ENCODE results near the gene KRT2.

The KRT2 gene

GRCh38 chr12:52615208-52615868, 36.7 kb downstream of the KRT2 start:
- DNase-seq (ENCODE audit: low spot score), result no peak

DNA sequence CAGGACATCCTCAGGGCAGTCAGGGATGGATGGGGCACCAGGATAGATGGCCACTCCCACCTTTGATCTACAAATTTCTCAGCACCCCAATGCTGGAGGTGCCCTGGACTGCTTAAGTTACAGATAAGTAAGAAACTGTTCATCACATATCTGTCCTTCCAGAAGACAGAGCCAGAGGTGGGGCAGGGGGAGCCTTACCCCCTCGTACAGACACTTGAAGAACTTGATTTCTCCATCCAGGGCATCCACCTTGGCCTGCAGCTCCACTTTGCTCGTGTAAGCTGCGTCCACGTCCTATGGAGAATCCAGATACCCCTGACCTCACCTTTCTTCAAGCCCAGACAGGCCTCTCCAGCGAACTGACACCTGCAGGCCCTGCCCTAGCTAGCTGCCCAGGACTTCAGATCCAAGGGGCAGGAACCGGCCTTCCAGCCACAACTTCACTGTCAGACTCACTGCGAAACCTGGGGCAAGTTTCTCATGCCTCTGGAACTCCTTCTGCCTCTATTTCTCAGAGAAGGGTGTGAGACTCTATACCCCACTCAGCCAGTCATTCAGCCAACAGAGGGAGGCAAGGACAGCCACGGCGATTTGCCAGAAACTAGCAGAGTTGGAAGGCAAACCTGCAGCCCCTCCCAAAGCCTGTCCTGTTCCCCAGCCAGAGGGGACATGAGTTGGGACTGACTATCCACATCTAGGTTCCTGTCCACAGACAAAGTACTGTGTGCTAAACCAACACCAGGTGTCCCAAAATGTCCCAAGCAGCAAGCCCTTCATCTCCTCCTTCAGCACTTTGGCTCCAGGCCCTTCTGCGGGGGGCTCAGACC, 37.4 kb downstream of the KRT2 start:
- DNase-seq (ENCODE audit: low spot score), result no peak

- DNase-seq (ENCODE audit: low spot score), result no peak
These were observed 38.5 kb downstream of the KRT2 start for GRCh38 chr12:52613384-52614030.

GRCh38 chr12:52612431-52613383, 39.3 kb downstream of the KRT2 start:
- no peak for DNase-seq (ENCODE audit: low spot score)

- DNase-seq (ENCODE audit: low spot score), result no peak
These were observed 40.9 kb downstream of the KRT2 start for GRCh38 chr12:52611080-52611468.

DNA sequence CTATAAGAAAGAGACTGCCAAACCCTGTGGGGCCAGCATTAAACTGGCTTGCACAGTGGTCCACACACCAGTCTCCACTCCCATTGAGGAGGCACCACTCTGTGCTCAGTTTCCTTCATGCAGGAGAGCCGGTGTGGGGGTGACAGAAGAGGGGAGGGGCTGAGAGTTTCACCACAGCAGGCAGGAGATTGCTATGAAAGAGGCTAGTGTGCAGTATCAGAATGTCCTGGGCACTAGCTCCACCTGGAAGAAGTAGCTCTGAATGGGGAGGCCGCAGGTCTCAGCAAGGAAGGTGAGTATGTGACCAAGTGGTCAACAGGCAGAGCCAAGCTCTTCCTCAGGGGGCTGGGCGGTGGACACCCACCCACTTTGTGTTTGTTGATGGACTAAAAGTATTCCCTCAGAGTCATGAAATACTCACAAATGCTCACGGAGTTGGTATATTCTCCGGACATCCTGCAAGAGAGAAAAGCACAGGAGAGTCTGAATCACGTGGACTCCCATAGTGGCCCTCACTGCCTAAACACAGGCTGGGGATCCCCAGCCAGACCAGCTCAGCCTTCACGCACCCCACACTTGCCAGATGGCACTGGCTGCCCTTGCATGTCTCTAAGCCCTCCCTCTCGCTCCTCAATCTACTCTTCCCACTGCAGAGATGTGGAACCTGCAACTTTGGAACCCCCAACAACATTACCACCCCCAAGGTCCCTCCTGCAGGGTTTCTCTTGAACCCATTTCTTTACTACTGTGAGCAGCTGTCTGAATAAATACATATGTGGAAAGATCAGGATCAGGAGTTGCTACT, 43.0 kb downstream of the KRT2 start:
- DNase-seq (ENCODE audit: low spot score), result no peak

GRCh38 chr12:52608161-52608560, 43.9 kb downstream of the KRT2 start:
- DNase-seq (ENCODE audit: low spot score), result no peak

- DNase-seq (ENCODE audit: low spot score), result no peak
These were observed 44.7 kb downstream of the KRT2 start for GRCh38 chr12:52607314-52607713.

DNA sequence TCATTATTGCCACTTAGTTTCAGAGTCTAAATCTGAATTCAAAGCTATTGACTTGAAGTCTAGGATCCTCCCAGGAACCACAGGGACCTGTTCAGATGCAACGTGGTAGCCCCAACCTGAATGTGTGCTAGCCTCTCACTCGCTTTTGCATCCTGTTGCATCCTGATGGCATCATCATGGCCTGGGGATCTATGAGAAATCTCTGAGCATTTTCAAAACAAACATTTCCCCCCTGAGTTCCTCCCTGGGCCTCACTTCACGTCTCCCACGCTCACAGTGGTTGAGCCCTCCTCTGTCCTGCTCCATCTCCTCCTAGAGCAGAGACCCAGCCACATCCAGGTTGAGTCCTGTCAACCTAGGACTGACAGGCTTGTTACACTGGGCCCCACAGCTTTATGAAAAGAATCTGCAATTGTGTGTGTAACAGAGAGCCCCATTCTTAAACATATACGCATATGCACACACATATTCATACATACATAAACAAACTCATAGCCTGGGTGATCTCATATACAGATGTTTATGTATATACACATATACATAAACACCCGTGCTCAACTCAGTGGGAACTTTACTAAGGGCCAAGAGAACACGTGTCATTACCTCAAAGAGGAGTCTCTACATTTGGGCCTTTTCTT, 45.3 kb downstream of the KRT2 start:
- no peak for DNase-seq (ENCODE audit: low spot score)

GRCh38 chr12:52606096-52606495, 45.9 kb downstream of the KRT2 start:
- no peak for DNase-seq (ENCODE audit: low spot score)

GRCh38 chr12:52605542-52605941, 46.5 kb downstream of the KRT2 start:
- no peak for DNase-seq (ENCODE audit: low spot score)

DNA sequence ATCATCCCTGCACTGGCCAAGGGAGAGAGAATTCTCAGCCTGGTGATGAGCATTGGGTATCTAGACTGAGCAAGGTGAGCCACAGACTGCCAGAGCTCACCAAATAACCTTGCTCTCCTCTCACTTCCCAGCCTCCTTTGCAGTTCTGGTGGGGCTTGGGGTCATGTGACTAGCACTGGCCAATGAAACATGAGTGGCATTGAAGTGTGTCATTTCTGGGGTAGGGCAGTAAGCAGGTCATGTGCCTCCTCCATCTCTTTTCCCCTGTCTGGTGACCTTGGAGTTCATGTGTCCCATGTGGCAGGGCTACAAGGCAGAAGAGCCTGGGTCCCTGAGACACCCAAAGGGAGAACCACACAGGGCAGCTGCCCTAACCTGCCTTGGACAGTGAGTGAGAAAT, 47.2 kb downstream of the KRT2 start:
- DNase-seq (ENCODE audit: low spot score), result no peak

- DNase-seq (ENCODE audit: low spot score), result peak; percentile 27
These were observed 48.7 kb downstream of the KRT2 start for GRCh38 chr12:52603314-52603713.

DNA sequence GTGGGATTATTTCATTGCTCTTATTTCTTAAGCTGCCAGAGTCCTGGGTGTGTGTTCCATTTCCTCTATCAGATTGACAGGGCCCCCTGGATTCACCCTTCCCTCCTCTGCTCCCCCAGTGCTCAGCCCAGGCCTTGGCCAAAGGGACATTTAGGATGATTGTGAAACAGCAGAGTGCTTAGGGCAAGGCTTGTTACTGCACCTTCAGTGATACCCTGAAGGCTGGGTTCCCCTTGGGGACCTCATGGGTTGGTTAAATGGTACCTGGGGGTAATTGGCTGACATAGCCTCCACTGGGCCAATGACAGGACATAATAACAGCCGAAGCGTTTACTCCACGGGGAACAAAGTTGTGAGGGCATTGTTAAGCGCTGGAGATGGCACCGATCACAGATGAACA, 49.5 kb downstream of the KRT2 start:
- no peak for DNase-seq (ENCODE audit: low spot score)

GRCh38 chr12:52601671-52602070, 50.3 kb downstream of the KRT2 start:
- DNase-seq (ENCODE audit: low spot score), result no peak

GRCh38 chr12:52600941-52601481, 51.0 kb downstream of the KRT2 start, which contains the start of gene KRT72:
KRT72 (minus strand) TSS chr12:52601463; CDS start chr12:52601452, 11 bp downstream.
- DNase-seq (ENCODE audit: low spot score), result no peak

DNA sequence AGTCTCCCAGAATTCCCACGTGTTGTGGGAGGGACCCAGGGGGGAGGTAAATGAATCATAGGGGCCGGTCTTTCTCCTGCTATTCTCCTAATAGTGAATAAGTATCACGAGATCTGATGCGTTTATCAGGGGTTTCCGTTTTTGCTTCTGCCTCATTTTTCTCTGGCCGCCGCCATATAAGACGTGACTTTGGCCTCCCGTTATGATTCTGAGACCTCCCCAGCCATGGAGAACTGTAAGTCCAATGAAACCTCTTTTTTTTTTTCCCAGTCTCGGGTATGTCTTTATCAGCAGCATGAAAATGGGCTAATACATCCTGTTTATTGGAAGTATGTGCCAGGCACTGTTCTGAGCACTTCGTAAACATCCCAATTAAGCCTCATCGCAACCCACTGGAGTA, 51.5 kb downstream of the KRT2 start:
- no peak for DNase-seq (ENCODE audit: low spot score)

- DNase-seq (ENCODE audit: low spot score), result no peak
These were observed 51.9 kb downstream of the KRT2 start for GRCh38 chr12:52600071-52600470.

DNA sequence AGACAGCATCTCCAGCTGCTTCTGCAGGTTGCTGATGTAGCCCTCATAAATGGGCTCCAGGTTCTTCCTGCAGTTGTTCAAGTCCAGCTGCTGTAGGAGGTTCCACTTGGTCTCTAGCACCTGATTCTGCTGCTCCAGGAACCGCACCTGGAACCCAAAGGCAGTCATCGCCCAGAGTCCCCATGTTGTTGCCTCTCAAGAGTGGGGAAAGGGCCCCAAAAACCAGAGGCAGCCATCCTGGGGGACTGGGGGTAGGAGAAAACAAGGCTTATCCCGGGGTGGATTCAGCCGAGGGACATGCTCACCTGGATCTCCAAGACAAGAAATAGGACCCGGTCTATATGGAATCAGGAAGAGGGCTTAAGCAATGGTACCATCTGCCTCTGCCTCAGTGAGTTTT, 53.0 kb downstream of the KRT2 start:
- DNase-seq (ENCODE audit: low spot score), result no peak
